GM21717 (cell line): ENCODE measurements around the gene ACSL1.

Experiments used
- ATAC-seq: cut with Tn5 transposase; IDR thresholded peaks from one replicate; pipeline ENCODE4 v1.9.1; 2021; ENCODE audit warnings: mild to moderate bottlenecking, moderate library complexity; ENCODE audit not compliant: unreplicated experiment

ACSL1 gene

DNA sequence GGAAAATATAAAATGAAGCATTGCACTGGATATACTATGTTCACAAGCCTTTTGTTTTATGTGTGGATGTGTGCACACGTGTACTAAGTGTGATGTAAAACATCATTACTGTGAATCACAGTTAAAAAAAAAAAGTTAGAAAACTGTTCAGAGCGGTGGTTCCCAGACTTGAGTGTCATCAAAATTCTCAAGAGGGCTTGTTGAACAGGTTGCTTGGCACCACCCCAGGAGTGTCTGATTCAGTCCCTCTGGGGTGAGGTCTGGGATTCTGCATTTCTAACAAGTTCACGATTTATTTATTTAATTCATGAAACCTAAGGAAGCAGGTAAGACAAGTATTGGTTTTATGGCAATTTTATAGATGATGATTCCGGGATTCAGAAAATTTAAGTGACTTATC, 93.6 kb downstream of the ACSL1 start:
- ATAC-seq = no peak

DNA sequence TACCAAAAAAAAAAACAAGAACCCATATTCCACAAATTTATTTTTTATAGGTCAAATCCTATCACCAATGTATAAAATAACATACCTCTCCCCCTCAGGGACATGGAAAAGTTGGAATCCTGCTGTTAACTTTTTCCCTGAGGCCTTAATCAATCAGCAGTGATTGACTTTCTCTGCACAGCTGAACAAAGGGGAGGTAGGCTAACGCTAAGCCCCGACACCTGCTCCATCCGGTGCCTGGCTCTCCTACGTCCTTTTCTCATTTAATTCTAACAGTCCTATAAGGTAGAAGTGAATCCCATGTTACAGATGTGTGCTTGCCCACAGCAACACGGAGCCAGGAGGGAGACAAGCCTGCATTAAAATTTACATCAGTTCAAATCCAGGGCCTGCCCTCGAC, 94.7 kb downstream of the ACSL1 start:
- ATAC-seq = no peak

DNA sequence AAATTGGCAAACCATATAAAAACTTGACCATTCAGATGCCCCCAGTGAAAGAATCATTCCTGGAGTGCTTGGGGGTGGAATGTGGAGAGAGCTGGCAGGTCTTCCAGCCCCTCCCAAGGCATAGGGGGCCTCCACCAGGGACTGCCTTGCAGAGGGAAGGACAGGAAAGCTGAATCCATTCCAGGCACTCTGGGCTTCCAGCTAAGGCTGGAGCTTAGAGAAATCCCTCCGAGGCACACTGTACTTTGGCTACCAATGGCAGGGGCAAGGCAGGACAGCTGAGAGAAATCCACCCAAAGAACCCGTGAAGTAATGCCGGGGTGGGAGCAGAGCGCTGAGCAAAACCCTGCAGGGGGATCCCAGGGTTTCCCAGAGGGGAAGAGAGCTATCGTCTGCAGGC, 95.8 kb downstream of the ACSL1 start:
- no peak for ATAC-seq

DNA sequence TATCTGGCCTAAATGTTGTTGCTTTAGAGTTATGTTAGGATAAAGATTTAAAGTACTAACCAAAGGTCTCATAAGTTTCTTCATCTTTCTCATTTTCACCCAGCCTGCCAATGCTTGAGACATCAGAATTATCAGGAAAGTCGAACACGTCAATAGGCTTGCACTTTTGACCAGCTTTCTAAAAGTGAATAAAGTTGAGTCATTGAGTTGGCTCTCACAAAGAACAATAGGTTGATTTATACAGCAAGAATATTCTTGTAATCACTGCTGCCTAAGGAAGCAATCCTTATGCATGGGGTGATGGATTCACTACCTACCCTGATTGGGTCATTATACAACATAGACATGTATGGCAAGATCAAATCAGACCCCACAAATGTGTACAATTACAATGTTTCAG, 96.9 kb downstream of the ACSL1 start:
- ATAC-seq = no peak

DNA sequence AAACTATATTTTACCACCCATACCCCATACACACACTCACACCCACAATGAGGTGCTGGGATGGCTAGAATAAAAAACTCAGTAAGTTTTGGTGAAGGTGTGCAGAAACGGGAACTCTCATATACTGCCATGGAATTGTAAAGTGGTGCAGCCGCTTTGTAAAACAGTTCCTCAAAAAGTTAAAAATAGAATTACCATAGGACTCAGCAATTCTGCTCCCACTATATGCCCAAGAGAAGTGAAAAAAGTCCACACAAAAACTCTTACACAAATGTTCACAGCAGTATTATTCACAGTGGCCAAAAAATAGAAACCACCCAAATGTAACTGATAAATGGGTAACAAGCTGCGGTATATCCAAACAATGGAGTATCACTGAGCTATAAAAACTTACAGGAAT, 98.3 kb downstream of the ACSL1 start:
- ATAC-seq = no peak

DNA sequence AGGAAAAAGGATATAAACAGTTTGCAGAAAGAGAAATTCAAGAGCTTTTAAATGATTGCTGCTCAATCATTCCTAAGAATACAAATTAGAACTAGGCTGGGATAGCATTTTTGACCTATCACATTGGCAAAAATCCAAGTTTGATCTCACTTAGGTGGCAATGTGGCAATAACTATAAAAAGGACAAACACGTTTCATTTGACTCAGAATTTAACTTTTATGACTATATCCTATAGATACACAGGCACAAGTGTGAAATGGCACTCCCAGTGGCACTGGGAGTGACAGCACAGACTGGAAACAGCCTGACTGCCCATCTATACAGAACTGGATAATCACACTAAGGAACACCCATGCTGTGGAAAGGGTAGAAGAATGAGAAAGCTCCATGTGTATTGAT, 103.0 kb downstream of the ACSL1 start:
- ATAC-seq = no peak

DNA sequence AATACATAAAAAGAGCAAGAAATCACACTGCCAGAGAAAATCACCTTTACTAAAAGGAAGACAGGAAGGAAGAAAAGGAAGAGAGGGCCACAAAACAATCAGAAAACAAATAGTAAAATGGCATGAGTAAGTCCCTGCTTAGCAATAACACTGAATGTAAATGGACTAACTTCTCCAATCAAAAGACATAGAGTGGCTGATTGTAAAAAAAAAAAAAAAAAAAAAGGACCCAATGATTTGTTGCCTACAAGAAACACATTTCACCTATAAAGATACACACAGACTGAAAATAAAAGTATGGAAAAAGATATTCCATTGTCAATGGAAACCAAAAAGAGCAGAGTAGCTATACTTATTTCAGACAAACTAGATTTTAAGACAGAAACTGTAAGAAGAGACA, 104.5 kb downstream of the ACSL1 start:
- no peak for ATAC-seq

DNA sequence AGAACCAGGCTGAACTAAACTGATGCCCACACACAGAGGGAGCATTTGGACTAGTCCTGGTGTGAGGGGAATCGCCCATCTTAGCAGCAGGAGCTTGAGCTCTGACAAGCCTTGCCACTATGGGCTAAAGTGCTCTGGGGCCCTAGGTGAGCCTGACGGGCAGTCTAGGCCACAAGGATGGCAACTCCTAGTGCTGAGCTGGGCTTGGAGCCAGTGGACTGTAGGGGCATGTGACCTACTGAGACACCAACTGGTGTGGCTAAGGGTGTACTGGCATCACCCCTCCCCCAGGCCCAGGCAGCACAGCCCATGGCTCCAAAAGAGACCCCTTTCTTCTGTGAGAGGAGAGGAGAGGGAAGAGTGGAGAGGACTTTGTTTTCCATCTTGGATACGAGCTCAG, 106.4 kb downstream of the ACSL1 start:
- no peak for ATAC-seq

DNA sequence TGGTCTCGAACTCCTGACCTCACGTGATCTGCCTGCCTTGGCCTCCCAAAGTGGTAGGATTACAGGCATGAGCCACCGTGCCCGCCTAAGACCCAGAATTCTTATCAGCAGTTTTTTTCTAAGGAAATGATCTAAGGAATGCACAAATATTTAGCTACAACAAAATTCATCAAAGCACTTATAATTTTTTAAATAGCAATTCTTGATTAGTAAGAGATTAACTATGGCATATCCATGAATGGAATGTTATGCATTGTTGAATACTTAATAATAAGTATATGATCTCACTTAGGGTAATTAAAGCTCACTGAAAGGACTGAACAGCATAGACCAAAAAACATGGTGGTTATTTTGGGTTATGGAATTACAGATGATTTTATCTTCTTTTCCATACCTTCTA, 110.2 kb downstream of the ACSL1 start:
- ATAC-seq = no peak

DNA sequence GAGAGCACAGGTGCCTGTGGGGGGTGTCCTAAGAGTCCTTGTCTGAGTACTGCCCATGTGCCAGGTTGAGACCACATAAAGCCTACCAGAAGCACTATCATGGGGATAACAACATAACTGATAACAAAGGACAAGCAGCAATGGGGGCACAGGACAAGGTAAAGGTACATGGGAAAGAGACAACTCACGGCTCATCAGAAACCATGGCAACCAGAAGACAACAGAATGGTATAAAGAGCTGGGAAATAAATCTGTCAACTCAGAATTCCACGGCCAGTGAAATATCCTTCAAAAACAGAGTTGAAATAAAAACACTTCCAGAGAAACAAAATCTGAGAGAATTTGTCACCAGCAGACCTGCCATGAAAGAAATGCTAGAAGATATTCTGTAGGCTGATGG, 111.9 kb downstream of the ACSL1 start:
- no peak for ATAC-seq

DNA sequence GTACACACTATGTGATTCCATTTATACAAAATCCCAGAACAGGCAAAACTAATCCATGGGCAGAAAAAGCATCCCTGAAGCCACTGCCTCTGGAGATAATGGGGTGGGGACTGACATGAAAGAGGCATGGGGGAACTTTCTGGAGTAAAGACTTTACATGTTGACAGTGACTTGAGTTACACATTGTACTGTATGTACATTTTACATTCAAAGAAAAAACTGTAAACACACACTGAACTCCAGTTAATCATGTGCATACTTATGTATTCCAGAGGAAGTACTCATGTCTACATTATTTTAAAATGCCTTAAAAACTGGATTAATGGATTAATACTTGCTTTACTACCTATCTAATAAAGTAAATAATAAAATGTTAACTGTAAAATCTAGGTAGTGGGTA, 113.4 kb downstream of the ACSL1 start:
- no peak for ATAC-seq

DNA sequence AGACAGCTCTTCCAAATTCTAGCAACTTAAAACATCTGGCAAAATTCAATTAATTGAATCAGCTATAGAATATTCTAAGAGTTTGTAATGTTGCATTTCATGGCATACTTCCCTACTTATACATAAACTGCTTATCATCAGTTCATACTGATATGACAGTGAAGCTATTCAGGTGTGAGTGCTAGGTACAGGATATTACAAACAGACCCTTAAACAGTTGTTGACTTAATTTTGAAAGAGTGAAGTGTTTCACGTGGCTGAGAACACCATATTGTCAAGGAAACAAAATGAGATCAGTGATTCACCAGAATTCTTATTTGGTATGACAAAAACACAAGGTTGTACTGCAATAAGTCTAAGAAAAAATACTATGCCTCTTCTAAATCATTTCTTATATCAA, 119.3 kb downstream of the ACSL1 start:
- no peak for ATAC-seq

DNA sequence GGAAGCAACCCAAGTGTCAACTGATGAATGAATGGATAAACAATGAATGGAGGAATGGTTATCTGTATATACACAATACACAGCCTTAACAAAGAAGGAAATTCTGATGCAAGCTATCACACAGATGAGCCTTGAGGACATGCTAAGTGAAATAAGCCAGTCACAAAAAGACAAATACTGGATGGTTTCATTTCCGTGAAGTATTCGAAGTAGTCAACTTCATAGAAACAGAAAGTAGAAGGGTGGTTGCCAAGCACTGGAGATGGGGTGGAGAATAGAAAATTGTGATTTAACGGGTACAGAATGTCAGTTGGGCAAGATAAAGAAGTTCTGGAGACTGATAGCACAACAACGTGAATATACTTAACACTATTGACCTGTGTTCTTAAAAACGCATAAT, 120.1 kb downstream of the ACSL1 start:
- no peak for ATAC-seq
